ENCODE results near the gene EIF1AY. TPM values are rescaled to one million over a fixed set of nuclear protein-coding genes. Genes with fewer than 3 reads are reported as not detected.

The EIF1AY gene
- total RNA-seq, result 19.3 and 20.0 TPM in 2 replicates

GRCh38 chrY:20575531-20576121 lies at the start of gene EIF1AY:
Gene EIF1AY, plus strand, starts transcription at chrY:20575776. Its CDS starts 96 bp downstream, at chrY:20575872.

Small RNAs within 50 kb of the gene (small RNA-seq; reads per million reads assigned to genes)
- not detected for gene KDM5DP1

Other genes starting within 250 kb of the EIF1AY start
- not detected in 2 replicates for gene RPS4Y2, start 180.3 kb downstream of the EIF1AY start, total RNA-seq